GM19452 (cell line): ENCODE results near the gene LPCAT1.
"Not testable (repeated sequence)": the region's sequence is repeated elsewhere in the genome, so short reads cannot be mapped to it uniquely, and the experiment has no call there.

Experiments used
- ATAC-seq: cut with Tn5 transposase; IDR thresholded peaks from one replicate; pipeline ENCODE4 v1.9.1; 2021; ENCODE audit not compliant: unreplicated experiment

LPCAT1 gene

DNA sequence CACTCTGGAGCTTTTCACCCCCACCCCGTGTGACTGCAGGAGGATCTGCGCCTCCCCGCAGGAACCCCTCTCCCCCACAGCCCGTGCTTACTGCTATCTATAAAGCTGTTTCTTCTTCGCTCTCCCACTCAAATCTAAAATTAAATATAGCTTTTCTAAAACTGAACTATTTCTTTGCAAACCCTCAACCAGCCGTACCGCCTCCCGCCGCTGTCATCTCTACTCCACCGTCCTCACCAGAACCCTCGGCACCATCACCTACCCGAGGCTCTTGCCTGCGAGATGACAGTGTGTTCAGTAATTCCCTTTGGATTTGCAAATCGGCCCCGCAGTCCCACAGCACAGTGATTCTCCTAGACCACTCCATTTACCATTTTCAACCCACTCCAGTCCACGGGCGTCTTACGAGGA, 13.6 kb downstream of the LPCAT1 start:
- ATAC-seq = no peak

DNA sequence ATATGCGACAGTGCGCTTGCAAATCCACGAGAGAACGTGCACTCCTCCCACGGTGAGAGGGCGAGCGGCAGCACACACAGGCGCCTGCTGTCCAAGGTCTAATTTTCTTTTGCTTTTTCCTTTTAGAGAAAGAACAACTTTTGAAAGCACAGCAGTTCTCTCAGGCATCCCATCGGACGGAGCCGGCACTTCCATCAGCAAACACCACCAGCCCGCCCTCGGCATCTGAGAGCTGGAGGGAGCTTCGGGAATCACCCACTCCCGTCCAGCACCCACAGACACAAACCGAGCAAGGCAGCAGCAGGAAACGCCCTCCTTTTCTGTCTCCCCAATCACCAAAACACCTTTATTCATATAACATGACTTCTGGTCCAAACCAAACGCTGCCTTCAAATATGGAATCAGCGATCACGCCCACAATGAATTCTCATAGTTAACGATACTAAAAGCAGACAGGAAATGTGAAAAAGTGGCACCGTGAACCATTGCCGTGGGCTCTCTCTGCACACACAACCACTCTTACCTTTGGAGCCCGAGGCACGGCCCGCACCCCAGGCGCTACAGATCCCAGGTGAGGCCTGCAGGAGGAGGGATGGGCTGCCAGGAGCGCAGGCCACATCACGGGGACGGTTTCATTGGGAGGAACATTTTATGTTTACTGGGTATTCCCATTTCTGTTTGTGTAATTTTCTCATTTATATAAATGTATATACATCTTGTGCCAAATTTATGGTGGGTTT, 14.2 kb downstream of the LPCAT1 start:
- ATAC-seq = no peak

DNA sequence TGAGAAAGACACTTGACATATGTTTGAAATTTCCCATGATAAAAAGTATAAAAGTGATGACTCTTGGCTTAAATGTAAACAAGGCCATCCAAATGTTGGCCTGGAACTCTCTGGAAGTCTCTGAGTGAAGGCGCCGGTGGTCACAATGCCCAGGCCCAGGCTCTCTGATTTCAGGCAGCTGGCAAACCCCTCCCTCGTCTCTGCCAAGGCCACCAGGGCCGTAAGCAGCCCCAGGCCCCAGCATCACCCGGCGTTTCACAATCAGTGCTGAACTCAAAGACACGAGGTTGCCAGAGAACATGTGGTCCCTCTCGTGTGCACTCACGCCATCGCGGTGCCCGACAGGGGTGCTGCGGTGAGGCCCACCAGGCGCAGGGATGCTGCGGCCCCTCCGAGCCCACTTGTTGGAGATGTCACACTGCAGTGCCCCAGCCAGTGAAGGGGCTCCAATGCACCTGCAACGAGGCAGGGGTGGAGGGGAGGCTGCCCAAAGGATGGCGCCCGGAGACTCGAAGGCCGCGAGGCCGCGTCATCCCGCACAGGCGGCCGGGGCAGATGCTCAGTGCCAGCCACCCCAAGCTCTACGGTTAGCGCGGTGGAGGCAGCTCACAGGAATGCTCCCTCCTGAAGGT, 15.0 kb downstream of the LPCAT1 start:
- no peak for ATAC-seq

DNA sequence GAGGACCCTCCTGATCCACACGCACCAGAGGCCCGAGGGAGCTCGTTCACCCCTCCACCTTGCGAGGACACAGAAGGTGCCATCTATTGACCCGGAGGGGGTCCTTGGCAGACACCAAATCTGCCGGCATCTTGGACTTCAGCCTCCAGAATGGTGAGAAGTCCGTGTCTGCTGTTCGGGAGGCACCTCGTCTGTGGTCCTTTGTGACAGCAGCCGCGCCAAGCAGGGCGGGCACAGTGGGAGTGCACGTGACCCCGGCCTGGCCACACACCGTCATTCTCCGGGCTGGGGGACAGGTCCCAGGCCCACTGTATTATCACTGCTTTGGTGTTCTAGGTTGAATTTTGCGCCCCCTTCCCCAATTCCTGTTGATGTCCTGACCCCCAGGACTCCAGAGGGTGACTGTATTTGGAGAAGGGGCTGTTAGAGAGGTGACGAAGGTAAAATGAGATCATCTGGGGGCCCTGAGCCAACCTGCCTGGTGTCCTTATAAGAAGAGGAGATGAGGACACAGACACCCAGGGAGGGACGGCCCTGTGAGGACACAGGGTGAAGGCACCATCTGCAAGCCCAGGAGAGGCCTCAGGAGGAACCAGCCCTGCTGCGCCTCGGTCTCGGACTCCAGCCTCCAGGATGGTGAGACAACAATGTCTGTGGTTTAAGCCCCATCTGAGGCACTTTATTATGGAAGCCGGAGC, 15.7 kb downstream of the LPCAT1 start:
- no peak for ATAC-seq

DNA sequence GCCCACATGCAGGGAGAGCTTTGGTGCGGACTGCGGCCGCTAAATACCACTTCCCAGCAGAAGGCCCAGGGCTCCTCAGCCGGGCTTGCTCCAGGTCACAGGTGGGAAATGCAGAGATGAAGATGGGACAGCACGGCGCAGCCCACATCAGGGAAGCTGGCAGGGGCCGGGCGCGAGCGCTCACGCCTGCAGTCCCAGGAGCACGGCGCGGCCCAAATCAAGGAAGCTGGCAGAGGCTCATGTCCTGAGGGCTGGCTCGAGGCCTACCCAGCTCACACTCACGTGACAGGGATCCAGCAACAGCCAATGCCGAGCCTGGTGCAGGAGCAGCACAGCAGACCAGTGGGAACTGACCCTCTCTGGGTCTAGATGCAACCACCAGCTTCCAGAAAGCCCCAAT, 16.3 kb downstream of the LPCAT1 start:
- no peak for ATAC-seq

DNA sequence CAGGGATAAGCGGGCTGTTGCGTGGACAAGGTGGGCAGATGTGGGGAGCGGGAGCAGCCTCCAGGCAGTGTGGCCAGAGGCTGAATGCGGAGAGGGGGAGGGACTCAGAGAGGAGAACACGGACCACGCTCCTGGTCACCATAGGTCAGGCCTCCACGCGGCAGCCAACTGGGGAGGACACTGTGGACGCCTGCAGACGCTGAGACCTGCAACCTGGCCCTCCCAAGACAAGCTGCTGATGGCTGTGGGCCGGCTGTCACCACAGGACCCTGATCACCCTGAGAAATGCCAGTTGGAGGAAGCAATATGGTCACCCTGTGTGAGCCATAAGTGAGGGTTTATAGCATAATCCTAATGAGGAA, 16.8 kb downstream of the LPCAT1 start:
- no peak for ATAC-seq

DNA sequence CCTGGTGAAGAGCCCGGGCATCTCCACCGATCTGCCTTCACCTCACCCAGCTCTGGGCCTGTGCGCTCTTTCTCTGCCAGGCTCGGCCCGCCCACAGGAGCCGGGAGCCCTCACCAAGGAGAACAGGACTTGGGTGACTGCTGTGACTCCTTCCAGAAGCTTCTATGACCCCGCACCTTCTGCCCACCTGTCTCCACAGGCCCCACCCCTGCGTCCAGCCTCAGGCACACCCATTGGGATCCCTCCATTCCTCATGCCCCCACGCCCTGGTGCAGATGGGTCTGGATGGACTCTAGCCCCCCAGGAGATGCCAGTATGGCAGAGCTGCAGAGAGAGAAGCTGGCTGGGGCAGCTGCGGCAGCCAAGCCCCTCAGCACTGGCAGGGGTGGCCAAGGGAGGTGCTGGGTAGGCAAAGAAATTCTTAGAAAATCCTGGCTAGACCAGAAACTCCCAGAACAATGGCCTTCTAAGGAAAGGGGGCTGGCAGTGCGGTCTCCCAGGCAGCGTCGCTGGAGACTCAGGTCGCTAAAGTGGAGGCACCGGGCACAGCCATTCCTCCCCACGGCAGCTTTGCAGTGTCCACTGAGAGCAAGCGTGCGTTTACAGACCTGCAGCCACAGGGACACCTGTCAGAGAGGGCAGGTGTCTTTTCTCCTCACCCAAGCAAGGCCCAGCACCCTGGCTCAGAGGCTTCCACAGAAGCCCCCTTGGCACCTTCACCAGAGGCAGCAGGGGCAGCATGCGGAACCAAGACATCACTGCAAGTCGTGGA, 17.3 kb downstream of the LPCAT1 start:
- no peak for ATAC-seq

DNA sequence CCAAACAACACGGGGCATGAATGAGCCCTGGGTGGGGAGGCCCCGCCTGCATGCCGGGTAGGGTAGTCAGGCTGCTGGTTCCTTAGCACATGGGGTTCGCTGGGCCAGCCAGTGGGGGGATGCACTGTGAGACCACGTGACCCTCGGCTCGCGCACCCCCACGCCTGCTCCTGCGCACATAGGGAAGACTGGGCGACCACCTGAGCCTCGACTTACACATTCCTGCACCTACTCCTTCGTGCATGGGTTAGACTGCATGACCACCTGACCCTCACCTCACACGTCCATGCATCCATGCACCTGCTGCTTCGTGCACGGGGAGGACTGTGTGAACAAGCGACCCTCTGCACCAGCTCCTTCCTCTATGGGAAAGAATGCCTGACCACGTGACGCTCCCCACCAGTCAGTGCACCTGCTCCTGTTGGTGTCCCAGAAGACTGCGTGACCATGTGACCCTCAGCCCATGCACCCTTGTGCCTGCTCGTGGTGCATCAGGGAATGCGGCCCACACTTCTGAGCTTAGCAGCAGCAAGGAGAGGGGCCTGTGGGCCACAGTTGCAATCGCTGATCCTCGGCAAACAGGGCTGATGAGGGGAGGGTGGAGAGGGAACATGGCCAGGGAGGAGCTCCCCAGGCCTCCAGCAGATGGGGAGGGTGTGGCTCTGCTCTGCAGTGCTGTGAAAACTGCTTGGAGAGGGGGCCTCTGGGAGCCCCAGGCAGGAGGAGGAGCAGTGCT, 18.1 kb downstream of the LPCAT1 start:
- ATAC-seq = no peak

DNA sequence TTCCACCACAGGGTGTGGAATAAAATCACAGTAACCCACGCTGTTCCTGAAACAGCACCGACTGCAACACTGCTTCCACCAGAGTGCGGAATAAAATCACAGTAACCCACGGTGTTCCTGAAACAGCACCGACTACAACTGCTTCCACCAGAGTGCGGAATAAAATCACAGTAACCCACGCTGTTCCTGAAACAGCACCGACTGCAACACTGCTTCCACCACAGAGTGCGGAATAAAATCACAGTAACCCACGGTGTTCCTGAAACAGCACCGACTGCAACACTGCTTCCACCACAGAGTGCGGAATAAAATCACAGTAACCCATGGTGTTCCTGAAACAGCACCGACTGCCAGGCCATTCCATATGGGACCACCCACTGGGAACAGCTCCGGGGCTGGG, 18.7 kb downstream of the LPCAT1 start:
- not testable (repeated sequence) for ATAC-seq

DNA sequence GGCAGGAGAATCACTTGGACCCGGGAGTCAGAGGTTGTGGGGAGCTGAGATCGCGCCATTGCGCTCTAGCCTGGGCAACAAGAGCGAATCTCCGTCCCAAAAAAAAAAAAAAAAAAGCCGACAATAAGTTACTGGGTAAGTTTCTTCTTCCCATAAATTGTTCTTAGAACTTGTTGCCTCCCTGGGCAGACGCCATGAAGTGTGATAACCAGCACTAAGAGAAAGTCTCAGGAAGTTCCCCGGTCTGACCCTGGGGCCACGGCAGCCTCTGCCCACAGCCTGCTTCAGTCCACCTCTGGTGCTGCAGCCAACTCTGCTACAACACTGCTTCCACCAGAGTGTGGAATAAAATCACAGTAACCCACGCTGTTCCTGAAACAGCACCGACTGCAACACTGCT, 19.1 kb downstream of the LPCAT1 start:
- no peak for ATAC-seq

DNA sequence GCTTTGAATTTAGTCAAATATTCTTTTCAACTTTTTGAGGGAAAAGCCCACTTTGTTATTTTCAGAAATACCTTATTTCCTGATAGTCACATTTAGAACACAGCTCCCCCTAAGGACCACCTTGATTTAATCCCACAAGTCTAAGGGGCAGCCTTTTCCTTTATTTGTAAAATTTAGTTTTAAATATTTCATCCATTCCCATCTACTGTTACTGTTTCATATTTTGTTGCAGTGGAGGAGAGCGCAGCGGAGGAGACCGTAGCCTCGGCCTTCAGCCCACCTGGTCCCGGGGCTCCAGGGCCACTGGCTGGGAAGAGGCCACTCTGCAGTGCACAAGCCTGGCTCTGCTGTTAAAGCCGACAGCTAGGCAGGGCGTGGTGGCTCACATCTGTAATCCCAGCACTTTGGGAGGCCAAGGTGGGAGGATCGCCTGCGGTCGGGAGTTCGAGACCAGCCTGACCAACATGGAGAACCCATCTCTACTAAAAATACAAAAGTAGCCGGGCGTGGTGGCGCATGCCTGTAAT, 19.6 kb downstream of the LPCAT1 start:
- ATAC-seq = no peak

DNA sequence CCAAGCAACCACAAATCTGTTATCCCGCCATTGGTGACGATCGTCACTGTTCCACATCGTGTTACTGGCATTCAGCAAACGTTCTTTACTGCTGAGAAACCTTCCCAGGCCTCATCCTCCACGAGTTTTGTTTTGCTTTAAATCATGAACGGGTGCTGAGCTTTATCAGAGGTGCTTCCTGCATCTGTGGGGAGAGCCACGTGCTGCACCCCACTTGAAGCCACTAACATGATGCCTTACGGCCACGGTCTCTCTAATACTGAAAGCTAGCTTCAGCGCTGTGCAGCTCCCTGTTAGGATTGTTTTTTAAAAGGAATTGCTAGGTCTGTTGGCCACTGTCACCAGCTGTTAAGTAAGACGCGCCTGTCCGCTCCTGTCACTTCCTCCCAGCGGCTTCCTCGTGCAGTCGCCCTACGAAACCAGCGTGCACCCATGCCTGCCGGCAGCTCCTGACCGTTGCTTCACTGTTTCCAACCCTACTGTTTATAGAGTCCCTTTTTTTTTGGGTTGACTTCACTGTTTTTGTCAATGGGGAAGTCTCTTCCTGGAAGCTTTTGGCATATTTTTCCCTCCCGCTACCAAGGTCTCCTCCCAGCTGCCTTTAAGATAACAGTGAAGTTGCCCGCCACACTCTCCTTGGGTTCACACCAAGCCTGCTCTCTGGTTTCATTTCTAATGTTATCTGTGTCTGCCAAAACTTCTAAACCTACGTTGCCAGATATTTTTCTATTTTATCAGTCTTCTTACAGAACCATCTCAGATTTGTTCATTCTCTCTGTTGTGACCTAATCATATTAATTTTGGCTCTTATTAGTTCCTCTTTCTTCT, 20.3 kb downstream of the LPCAT1 start:
- peak; percentile 28 for ATAC-seq

DNA sequence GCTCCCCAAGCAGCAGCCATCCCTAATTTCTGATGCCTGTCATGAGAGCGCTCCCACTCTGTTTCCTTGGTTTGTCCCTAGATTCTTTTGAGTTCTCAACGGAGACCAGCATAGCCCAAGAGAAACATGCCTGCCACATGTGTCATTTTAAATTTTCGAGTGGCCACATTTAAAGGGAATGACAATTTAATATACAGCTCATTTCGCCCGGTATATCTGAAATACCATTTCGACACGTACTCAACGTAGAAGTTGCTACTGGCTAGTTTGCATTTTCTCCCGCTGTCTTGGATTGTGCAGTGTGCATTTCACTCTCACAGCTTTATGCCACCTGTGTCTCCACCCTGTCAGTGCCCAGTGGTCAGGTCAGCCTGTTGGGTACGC, 21.0 kb downstream of the LPCAT1 start:
- no peak for ATAC-seq

DNA sequence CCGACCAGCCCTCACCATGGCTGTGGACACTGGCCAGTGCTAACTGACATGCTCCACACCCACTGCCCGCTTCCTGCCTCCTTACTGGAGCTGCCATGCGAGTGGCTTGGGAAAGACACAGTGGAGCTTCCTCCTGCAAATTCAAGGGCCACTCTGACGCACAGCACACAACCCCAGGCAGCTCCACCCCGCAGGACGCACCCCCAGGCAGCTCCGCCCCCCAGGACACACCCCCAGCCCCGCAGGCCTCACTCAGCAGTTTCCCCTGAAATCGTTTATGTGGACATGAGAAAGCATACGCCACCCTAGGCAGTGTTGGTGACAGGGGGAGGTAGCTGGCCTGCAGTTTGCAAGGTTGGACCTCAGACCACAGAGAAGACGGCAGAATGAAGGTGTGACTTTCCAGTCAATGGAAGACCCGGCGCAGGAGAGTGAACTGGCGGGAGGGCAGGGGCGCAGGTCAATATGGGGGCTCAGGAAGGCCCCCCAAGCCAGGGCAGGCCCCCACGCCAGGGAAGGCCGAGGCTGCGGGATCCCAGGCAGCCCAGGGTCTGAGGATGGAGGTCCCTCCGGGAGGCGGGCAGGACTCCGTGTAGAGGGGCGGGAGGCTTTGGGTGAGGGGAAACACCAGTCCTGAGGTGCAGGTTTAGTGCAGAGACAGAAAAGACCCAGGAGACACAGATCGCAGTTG, 21.6 kb downstream of the LPCAT1 start:
- ATAC-seq = no peak

DNA sequence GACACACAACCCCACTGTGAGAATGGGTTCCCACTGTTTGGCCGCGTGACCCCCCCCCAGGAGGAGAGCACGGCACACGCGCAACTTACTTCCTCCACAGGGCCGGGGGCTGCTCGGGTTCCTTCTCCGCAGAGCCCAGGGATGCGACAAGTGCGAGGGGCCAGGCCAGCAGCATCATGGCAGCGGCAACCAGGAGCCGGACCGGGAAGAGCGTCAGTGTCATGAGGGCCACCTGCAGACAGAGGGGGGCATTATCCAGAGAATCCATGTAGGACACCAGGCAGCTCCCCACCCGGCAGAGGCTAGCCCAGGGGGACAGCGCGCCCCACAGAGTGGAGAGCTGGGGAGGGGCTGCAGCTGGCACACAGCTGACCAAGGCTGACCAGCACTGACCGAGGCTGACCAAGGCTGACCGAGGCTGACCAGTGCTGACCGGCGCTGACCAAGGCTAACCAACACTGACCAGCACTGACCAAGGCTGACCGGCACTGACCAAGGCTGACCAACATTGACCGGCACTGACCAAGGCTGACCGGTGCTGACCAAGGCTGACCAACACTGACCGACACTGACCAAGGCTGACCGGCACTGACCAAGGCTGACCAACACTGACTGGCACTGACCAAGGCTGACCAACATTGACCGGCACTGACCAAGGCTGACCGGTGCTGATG, 22.3 kb downstream of the LPCAT1 start:
- ATAC-seq = no peak

DNA sequence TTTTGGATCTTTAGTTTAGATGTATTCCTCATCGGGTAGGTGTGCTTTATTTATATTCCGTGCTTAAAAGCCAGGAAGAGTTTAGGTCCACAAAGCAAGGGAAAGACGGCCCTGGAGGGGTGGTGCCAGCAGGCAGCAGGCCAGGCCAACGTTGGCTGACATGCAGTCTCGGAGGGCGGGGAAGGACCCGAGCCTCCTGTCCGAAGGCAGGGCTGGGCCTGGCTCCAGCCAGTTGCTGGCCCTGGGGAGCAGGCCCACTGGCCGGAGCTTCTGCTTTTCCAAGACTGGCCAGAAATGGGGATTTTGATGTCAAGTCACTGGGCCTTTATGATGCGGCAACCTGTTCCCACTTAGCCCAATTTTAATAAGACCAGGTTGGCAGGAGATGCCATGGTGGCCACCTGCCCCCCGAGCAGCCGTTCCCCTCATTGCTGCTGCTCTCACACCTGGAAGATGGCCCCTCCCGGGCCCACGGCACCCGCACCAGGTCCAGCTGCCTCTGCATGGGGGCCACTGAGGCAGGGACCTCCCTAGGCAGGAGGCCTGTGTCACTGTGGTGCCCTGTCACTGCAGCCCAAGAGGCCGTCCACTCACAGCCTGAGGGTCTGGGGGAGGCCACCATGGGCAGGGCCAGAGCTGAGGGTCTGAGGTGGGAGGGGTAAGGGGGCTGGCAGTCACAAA, 23.2 kb downstream of the LPCAT1 start:
- no peak for ATAC-seq

DNA sequence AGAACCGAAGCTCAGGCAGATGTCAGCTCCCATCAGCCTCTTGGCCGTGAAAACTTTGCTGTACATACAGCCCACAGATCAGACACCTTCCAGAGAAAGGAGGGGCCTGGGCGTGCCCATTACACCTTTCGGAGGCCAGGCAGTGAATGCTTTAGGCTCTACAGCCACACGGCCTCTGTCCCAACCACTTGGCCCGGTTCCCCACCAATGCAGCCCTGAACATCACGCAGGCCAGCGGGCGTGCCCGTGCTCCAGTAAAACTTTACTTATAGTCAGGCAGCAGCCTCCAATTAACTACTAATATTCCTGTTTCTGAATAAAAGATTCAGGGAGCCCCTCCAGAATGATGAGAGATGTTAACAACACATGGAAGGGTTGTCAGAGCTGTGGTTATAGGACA, 23.9 kb downstream of the LPCAT1 start:
- ATAC-seq = no peak
